Cardiac muscle cell (in vitro differentiated cells and primary cell): ENCODE measurements around the gene TUT1. TPM values are rescaled to one million over a fixed set of nuclear protein-coding genes. Genes with fewer than 3 reads are reported as not detected.
A peak's percentile ranks its signal among the peaks of the same experiment; 100 is the strongest.

Experiments used
- DNase-seq, 2 donors: peaks; one replicate each; pipeline versions ENCODE4 v3.0.0 to v3.0.0-alpha.2; 2010 to 2017; ENCODE audit warnings: low read depth in 1 of 2, low spot score in 1 of 2
- H3K27ac ChIP-seq: fragments of 200-600 bp; sonication (generic); 2 replicates; pipeline ENCODE4 v1.5.1; 2016
- H3K27me3 ChIP-seq: fragments of 200-600 bp; sonication (generic); 2 replicates; pipeline ENCODE4 v1.6.0; 2016; ENCODE audit warnings: control low read depth
- H3K36me3 ChIP-seq: fragments of 200-600 bp; sonication (generic); 2 replicates; pipeline ENCODE4 v1.5.1; 2016; ENCODE audit warnings: control low read depth
- H3K4me1 ChIP-seq: fragments of 200-600 bp; sonication (generic); 2 replicates; pipeline ENCODE4 v1.8.1; 2017; ENCODE audit warnings: low read depth, mild to moderate bottlenecking, mixed run types
- H3K4me3 ChIP-seq: fragments of 200-600 bp; sonication (generic); 2 replicates; pipeline ENCODE4 v1.5.1; 2016; ENCODE audit warnings: mild to moderate bottlenecking
- H3K9me3 ChIP-seq: fragments of 200-600 bp; sonication (generic); 2 replicates; pipeline ENCODE4 v1.5.1; 2017; ENCODE audit warnings: low read depth, mild to moderate bottlenecking, control low read depth
- CTCF ChIP-seq: IDR thresholded peaks from 2 replicates; pipeline ENCODE4 v1.5.1; 2012; ENCODE audit warnings: low read depth, mild to moderate bottlenecking, low read length
- polyA plus RNA-seq: library from polyadenylated mRNA; unstranded; fragments of >200 nt; fragmentation: Nextera tagmentation; extraction: Ambion mirVana; gene quantifications from 2 replicates; pipeline ENCODE4 v1.2.1, GENCODE V29; 2016
- total RNA-seq: library from RNA; depleted of rRNA; stranded (reverse); fragments of >200 nt; gene quantifications from 2 replicates; pipeline ENCODE4 v1.2.3, GENCODE V29; 2016

The TUT1 gene
- total and polyA plus RNA-seq, 2 experiments from 2014 or later: 18.7 to 29.1 TPM

- Histone ChIP-seq H3K4me3 (peak overlapping the region; percentile 57), H3K4me1 (peaks cover 27% of the 10 kb centered on the region), H3K27ac (peak overlapping the region; percentile 74), H3K36me3 (no peaks in the 10 kb centered on the region), H3K9me3 (no peaks in the 10 kb centered on the region), H3K27me3 (peaks cover 14% of the 10 kb centered on the region)
- peak; percentile 84 to 97 for DNase-seq
- peak; percentile 15 for TF ChIP-seq CTCF
These were observed 45.7 kb downstream of the TUT1 start for GRCh38 chr11:62545437-62546243.

- no peaks in the 10 kb centered on the region for H3K9me3 ChIP-seq
- H3K4me1 ChIP-seq: peaks cover 27% of the 10 kb centered on the region
- no peaks in the 10 kb centered on the region for H3K36me3 ChIP-seq
- H3K27ac ChIP-seq: peak overlapping the region; percentile 74
- peaks cover 14% of the 10 kb centered on the region for H3K27me3 ChIP-seq
- H3K4me3 ChIP-seq: peak overlapping the region; percentile 57
- peak in 1 of 2 donors; percentile 28 for DNase-seq
- TF ChIP-seq CTCF: no peak
These were observed 46.5 kb downstream of the TUT1 start for GRCh38 chr11:62544581-62545436.

- H3K4me3 ChIP-seq: no peak overlapping the region
- no peaks in the 10 kb centered on the region for H3K9me3 ChIP-seq
- peaks cover 35% of the 10 kb centered on the region for H3K4me1 ChIP-seq
- H3K36me3 ChIP-seq: no peaks in the 10 kb centered on the region
- TF ChIP-seq CTCF: no peak
- DNase-seq: no peak
- no peak overlapping the region for H3K27ac ChIP-seq
- H3K27me3 ChIP-seq: peaks cover 14% of the 10 kb centered on the region
These were observed 47.5 kb downstream of the TUT1 start for GRCh38 chr11:62543680-62544444.

GRCh38 chr11:62542750-62543567 lies 48.4 kb downstream of the TUT1 start:
- Histone ChIP-seq H3K4me3 (no peak overlapping the region), H3K4me1 (peaks cover 34% of the 10 kb centered on the region), H3K27me3 (peaks cover 14% of the 10 kb centered on the region), H3K9me3 (no peaks in the 10 kb centered on the region), H3K36me3 (no peaks in the 10 kb centered on the region), H3K27ac (no peak overlapping the region)
- DNase-seq: peak; percentile 81 to 82
- peak; percentile 98 for TF ChIP-seq CTCF
